Activated CD8-positive, alpha-beta memory T cell treated with anti-CD3 and anti-CD28 coated beads, Interleukin-2, amount 50 U/mL, for 48 hours (primary cell): ENCODE results near the gene EIF2B5.
"Not testable (repeated sequence)": the region's sequence is repeated elsewhere in the genome, so short reads cannot be mapped to it uniquely, and the experiment has no call there.

Source experiments
- DNase-seq: peaks from one replicate; pipeline ENCODE4 v3.0.0-alpha.2; 2020

EIF2B5 gene

GRCh38 chr3:184148076-184148475, 12.9 kb downstream of the EIF2B5 start:
- no peak for DNase-seq

- no peak for DNase-seq
Observed at GRCh38 chr3:184149123-184149522, 14.0 kb downstream of the EIF2B5 start.

- DNase-seq: not testable (repeated sequence)
Observed at GRCh38 chr3:184149770-184150169, 14.6 kb downstream of the EIF2B5 start.

- peak; percentile 73 for DNase-seq
Observed at GRCh38 chr3:184154885-184155643, 19.9 kb downstream of the EIF2B5 start, which contains the start of gene DVL3. Gene DVL3, plus strand, starts transcription at chr3:184155377. Its CDS starts 259 bp downstream, at chr3:184155636.

- DNase-seq: peak; percentile 82
Observed at GRCh38 chr3:184155644-184156521, 20.7 kb downstream of the EIF2B5 start.

GRCh38 chr3:184156522-184156955, 21.4 kb downstream of the EIF2B5 start:
- no peak for DNase-seq

- DNase-seq: no peak
Observed at GRCh38 chr3:184157206-184157605, 22.0 kb downstream of the EIF2B5 start.

- DNase-seq: no peak
Observed at GRCh38 chr3:184158404-184158803, 23.2 kb downstream of the EIF2B5 start.

GRCh38 chr3:184160456-184160855, 25.3 kb downstream of the EIF2B5 start:
- DNase-seq: no peak

- not testable (repeated sequence) for DNase-seq
Observed at GRCh38 chr3:184162571-184163070, 27.5 kb downstream of the EIF2B5 start.

GRCh38 chr3:184164648-184165330, 29.6 kb downstream of the EIF2B5 start:
- DNase-seq: no peak

- DNase-seq: no peak
Observed at GRCh38 chr3:184165543-184165942, 30.4 kb downstream of the EIF2B5 start.

GRCh38 chr3:184166671-184167070, 31.5 kb downstream of the EIF2B5 start:
- no peak for DNase-seq

GRCh38 chr3:184167786-184168185, 32.6 kb downstream of the EIF2B5 start:
- DNase-seq: no peak

GRCh38 chr3:184168363-184169120, 33.4 kb downstream of the EIF2B5 start:
- no peak for DNase-seq

GRCh38 chr3:184169896-184170875, 35.0 kb downstream of the EIF2B5 start:
- no peak for DNase-seq

GRCh38 chr3:184171562-184171961, 36.4 kb downstream of the EIF2B5 start:
- DNase-seq: no peak

GRCh38 chr3:184172681-184173373, 37.7 kb downstream of the EIF2B5 start:
- DNase-seq: no peak

- no peak for DNase-seq
Observed at GRCh38 chr3:184173374-184173722, 38.2 kb downstream of the EIF2B5 start.

- no peak for DNase-seq
Observed at GRCh38 chr3:184174284-184174645, 39.1 kb downstream of the EIF2B5 start.
